SK-N-SH treated with all-trans-retinoic acid at 6 μM for 48 hours (cell line): ENCODE measurements around the gene CHD3.

Source experiments
- ATAC-seq: fragments of 200-7000 bp; cut with Tn5 transposase; 3 replicates; pipeline ENCODE4 v1.9.1; 2020; ENCODE audit warnings: mild to moderate bottlenecking, moderate library complexity
- ARNTL ChIP-seq: fragments of 450-650 bp; formaldehyde crosslinking; IDR thresholded peaks from 2 replicates; pipeline ENCODE4 v1.5.0; 2020; ENCODE audit warnings: low read depth, mild to moderate bottlenecking, moderate library complexity, borderline replicate concordance
- BACH2 ChIP-seq: fragments of 250-450 bp; sonication (Bioruptor Pico); IDR thresholded peaks from 2 replicates; pipeline ENCODE4 v1.9.0; 2021; ENCODE audit warnings: mild to moderate bottlenecking, borderline replicate concordance
- CSDC2 ChIP-seq: fragments of 250-450 bp; sonication (Bioruptor Pico); IDR thresholded peaks from 2 replicates; pipeline ENCODE4 v1.5.0; 2020; ENCODE audit warnings: mild to moderate bottlenecking, moderate library complexity
- ESRRG ChIP-seq: fragments of 250-450 bp; sonication (Bioruptor Pico); IDR thresholded peaks from 2 replicates; pipeline ENCODE4 v1.6.1; 2021; ENCODE audit warnings: mild to moderate bottlenecking
- GLIS3 ChIP-seq: fragments of 250-450 bp; sonication (Bioruptor Pico); IDR thresholded peaks from 2 replicates; pipeline ENCODE4 v1.5.0; 2020; ENCODE audit warnings: mild to moderate bottlenecking, moderate library complexity
- ISL1 ChIP-seq: fragments of 250-450 bp; sonication (Bioruptor Pico); IDR thresholded peaks from 2 replicates; pipeline ENCODE4 v2.1.2; 2022; ENCODE audit warnings: mild to moderate bottlenecking, moderate library complexity
- OSR1 ChIP-seq: fragments of 250-450 bp; sonication (Bioruptor Pico); IDR thresholded peaks from 2 replicates; pipeline ENCODE4 v1.8.0; 2022; ENCODE audit warnings: moderate library complexity, mild to moderate bottlenecking, inconsistent platforms
- PPARA ChIP-seq: fragments of 250-450 bp; sonication (Bioruptor Pico); IDR thresholded peaks from 2 replicates; pipeline ENCODE4 v1.5.0; 2020; ENCODE audit warnings: mild to moderate bottlenecking, borderline replicate concordance
- TCF4 ChIP-seq: fragments of 250-450 bp; sonication (Bioruptor Pico); IDR thresholded peaks from 2 replicates; pipeline ENCODE4 v1.8.0; 2021; ENCODE audit warnings: mild to moderate bottlenecking, moderate library complexity, borderline replicate concordance
- TOX ChIP-seq: fragments of 250-450 bp; sonication (Bioruptor Pico); IDR thresholded peaks from 2 replicates; pipeline ENCODE4 v1.8.0; 2021; ENCODE audit warnings: mild to moderate bottlenecking, moderate library complexity, borderline replicate concordance
- ZC3H10 ChIP-seq: fragments of 250-450 bp; sonication (Bioruptor Pico); IDR thresholded peaks from 2 replicates; pipeline ENCODE4 v1.5.1; 2021; ENCODE audit warnings: mild to moderate bottlenecking, moderate library complexity
- ZFP3 ChIP-seq: fragments of 250-450 bp; sonication (Bioruptor Pico); IDR thresholded peaks from 2 replicates; pipeline ENCODE4 v1.5.0; 2020; ENCODE audit warnings: mild to moderate bottlenecking, moderate library complexity
- ZFP30 ChIP-seq: fragments of 450-650 bp; formaldehyde crosslinking; IDR thresholded peaks from 2 replicates; pipeline ENCODE4 v1.5.0; 2022; ENCODE audit warnings: mild to moderate bottlenecking, moderate library complexity
- ZNF70 ChIP-seq: fragments of 450-650 bp; formaldehyde crosslinking; IDR thresholded peaks from 2 replicates; pipeline ENCODE4 v1.5.0; 2020; ENCODE audit warnings: mild to moderate bottlenecking, moderate library complexity
- TF ChIP-seq, protein P1 (sequence below): fragments of 250-450 bp; sonication (Bioruptor Pico); IDR thresholded peaks from 2 replicates; pipeline ENCODE4 v1.8.0; 2021; ENCODE audit warnings: low read depth, mild to moderate bottlenecking, moderate library complexity, borderline replicate concordance
- TF ChIP-seq, protein P2 (sequence below): fragments of 250-450 bp; sonication (Bioruptor Pico); IDR thresholded peaks from 2 replicates; pipeline ENCODE4 v1.5.1; 2021; ENCODE audit warnings: mild to moderate bottlenecking, moderate library complexity
- TF ChIP-seq, protein P3 (sequence below): fragments of 250-450 bp; sonication (Bioruptor Pico); IDR thresholded peaks from 2 replicates; pipeline ENCODE4 v1.5.0; 2020; ENCODE audit warnings: mild to moderate bottlenecking, moderate library complexity
- TF ChIP-seq, protein P4 (sequence below): fragments of 250-450 bp; sonication (Bioruptor Pico); IDR thresholded peaks from 2 replicates; pipeline ENCODE4 v1.8.0; 2020; ENCODE audit warnings: mild to moderate bottlenecking, moderate library complexity, borderline replicate concordance
- TF ChIP-seq, protein P5 (sequence below): fragments of 250-450 bp; sonication (Bioruptor Pico); IDR thresholded peaks from 2 replicates; pipeline ENCODE4 v1.5.1; 2020; ENCODE audit warnings: low read depth, mild to moderate bottlenecking, moderate library complexity

The CHD3 gene

DNA sequence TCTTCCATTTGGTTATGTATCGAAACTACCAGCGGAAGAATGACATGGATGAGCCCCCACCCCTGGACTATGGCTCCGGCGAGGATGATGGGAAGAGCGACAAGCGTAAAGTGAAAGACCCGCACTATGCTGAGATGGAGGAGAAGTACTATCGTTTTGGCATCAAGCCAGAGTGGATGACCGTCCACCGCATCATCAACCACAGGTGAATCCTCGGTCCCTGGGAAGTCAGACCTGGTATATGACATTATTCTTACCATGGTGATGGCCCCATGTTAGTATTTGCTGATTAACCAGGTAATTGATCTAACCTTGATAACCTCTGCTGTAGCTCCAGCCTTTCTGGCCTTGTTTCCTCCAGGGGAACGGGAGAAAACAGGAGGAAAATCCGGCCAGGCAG, 8.5 kb downstream of the CHD3 start:
- no peak for TF ChIP-seq ISL1 (CRISPR knock-in tag)
- no peak for TF ChIP-seq ARNTL (CRISPR knock-in tag)
- TF ChIP-seq TCF4: no peak
- no peak for TF ChIP-seq CSDC2 (CRISPR knock-in tag)
- TF ChIP-seq, protein P1, sequence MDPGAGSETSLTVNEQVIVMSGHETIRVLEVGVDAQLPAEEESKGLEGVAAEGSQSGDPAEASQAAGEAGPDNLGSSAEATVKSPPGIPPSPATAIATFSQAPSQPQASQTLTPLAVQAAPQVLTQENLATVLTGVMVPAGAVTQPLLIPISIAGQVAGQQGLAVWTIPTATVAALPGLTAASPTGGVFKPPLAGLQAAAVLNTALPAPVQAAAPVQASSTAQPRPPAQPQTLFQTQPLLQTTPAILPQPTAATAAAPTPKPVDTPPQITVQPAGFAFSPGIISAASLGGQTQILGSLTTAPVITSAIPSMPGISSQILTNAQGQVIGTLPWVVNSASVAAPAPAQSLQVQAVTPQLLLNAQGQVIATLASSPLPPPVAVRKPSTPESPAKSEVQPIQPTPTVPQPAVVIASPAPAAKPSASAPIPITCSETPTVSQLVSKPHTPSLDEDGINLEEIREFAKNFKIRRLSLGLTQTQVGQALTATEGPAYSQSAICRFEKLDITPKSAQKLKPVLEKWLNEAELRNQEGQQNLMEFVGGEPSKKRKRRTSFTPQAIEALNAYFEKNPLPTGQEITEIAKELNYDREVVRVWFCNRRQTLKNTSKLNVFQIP (CRISPR knock-in tag): no peak
- no peak for TF ChIP-seq GLIS3
- no peak for TF ChIP-seq ZFP30 (CRISPR knock-in tag)
- TF ChIP-seq, protein P2, sequence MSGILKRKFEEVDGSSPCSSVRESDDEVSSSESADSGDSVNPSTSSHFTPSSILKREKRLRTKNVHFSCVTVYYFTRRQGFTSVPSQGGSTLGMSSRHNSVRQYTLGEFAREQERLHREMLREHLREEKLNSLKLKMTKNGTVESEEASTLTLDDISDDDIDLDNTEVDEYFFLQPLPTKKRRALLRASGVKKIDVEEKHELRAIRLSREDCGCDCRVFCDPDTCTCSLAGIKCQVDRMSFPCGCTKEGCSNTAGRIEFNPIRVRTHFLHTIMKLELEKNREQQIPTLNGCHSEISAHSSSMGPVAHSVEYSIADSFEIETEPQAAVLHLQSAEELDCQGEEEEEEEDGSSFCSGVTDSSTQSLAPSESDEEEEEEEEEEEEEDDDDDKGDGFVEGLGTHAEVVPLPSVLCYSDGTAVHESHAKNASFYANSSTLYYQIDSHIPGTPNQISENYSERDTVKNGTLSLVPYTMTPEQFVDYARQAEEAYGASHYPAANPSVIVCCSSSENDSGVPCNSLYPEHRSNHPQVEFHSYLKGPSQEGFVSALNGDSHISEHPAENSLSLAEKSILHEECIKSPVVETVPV (CRISPR knock-in tag): no peak
- TF ChIP-seq ZC3H10: no peak
- no peak for TF ChIP-seq ESRRG (CRISPR knock-in tag)
- TF ChIP-seq, protein P3, sequence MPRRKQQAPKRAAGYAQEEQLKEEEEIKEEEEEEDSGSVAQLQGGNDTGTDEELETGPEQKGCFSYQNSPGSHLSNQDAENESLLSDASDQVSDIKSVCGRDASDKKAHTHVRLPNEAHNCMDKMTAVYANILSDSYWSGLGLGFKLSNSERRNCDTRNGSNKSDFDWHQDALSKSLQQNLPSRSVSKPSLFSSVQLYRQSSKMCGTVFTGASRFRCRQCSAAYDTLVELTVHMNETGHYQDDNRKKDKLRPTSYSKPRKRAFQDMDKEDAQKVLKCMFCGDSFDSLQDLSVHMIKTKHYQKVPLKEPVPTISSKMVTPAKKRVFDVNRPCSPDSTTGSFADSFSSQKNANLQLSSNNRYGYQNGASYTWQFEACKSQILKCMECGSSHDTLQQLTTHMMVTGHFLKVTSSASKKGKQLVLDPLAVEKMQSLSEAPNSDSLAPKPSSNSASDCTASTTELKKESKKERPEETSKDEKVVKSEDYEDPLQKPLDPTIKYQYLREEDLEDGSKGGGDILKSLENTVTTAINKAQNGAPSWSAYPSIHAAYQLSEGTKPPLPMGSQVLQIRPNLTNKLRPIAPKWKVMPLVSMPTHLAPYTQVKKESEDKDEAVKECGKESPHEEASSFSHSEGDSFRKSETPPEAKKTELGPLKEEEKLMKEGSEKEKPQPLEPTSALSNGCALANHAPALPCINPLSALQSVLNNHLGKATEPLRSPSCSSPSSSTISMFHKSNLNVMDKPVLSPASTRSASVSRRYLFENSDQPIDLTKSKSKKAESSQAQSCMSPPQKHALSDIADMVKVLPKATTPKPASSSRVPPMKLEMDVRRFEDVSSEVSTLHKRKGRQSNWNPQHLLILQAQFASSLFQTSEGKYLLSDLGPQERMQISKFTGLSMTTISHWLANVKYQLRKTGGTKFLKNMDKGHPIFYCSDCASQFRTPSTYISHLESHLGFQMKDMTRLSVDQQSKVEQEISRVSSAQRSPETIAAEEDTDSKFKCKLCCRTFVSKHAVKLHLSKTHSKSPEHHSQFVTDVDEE (CRISPR knock-in tag): no peak
- no peak for TF ChIP-seq PPARA (CRISPR knock-in tag)
- no peak for ATAC-seq

DNA sequence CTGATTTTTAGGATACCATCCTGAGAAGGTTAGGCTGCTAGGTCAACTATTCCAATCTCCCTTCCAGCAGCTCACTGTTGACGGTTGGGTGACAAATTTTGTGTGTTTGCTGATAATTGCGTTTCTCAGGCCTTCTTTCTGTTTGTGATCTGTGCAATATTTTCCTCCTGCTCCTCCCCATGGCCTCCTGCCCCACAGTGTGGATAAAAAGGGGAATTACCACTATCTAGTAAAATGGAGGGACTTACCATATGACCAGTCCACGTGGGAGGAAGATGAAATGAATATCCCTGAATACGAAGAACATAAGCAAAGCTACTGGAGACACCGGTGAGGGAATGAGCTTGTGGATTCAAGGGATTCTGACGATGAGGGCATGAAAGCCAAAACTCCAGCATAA, 9.2 kb downstream of the CHD3 start:
- TF ChIP-seq ARNTL (CRISPR knock-in tag): no peak
- TF ChIP-seq ZFP3: no peak
- no peak for TF ChIP-seq ZNF70 (CRISPR knock-in tag)
- no peak for TF ChIP-seq OSR1 (CRISPR knock-in tag)
- TF ChIP-seq, protein P4, sequence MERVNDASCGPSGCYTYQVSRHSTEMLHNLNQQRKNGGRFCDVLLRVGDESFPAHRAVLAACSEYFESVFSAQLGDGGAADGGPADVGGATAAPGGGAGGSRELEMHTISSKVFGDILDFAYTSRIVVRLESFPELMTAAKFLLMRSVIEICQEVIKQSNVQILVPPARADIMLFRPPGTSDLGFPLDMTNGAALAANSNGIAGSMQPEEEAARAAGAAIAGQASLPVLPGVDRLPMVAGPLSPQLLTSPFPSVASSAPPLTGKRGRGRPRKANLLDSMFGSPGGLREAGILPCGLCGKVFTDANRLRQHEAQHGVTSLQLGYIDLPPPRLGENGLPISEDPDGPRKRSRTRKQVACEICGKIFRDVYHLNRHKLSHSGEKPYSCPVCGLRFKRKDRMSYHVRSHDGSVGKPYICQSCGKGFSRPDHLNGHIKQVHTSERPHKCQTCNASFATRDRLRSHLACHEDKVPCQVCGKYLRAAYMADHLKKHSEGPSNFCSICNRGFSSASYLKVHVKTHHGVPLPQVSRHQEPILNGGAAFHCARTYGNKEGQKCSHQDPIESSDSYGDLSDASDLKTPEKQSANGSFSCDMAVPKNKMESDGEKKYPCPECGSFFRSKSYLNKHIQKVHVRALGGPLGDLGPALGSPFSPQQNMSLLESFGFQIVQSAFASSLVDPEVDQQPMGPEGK: no peak
- TF ChIP-seq ZC3H10: no peak
- no peak for TF ChIP-seq ZFP30 (CRISPR knock-in tag)
- TF ChIP-seq BACH2 (CRISPR knock-in tag): no peak
- TF ChIP-seq, protein P2 (CRISPR knock-in tag): no peak
- TF ChIP-seq, protein P5, sequence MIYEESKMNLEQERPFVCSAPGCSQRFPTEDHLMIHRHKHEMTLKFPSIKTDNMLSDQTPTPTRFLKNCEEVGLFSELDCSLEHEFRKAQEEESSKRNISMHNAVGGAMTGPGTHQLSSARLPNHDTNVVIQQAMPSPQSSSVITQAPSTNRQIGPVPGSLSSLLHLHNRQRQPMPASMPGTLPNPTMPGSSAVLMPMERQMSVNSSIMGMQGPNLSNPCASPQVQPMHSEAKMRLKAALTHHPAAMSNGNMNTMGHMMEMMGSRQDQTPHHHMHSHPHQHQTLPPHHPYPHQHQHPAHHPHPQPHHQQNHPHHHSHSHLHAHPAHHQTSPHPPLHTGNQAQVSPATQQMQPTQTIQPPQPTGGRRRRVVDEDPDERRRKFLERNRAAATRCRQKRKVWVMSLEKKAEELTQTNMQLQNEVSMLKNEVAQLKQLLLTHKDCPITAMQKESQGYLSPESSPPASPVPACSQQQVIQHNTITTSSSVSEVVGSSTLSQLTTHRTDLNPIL (CRISPR knock-in tag): no peak
- TF ChIP-seq, protein P1 (CRISPR knock-in tag): no peak
- TF ChIP-seq TCF4: no peak
- no peak for TF ChIP-seq TOX (CRISPR knock-in tag)
- peak; percentile 90 for ATAC-seq
